ENCODE results near the gene ASMTL. TPM values are rescaled to one million over a fixed set of nuclear protein-coding genes. Genes with fewer than 3 reads are reported as not detected.
A peak's percentile ranks its signal among the peaks of the same experiment; 100 is the strongest.
"Not testable (repeated sequence)": the region's sequence is repeated elsewhere in the genome, so short reads cannot be mapped to it uniquely, and the experiment has no call there.

Gene ASMTL
- total RNA-seq, 1 donor from 2014 or later = 31.8 TPM

DNA sequence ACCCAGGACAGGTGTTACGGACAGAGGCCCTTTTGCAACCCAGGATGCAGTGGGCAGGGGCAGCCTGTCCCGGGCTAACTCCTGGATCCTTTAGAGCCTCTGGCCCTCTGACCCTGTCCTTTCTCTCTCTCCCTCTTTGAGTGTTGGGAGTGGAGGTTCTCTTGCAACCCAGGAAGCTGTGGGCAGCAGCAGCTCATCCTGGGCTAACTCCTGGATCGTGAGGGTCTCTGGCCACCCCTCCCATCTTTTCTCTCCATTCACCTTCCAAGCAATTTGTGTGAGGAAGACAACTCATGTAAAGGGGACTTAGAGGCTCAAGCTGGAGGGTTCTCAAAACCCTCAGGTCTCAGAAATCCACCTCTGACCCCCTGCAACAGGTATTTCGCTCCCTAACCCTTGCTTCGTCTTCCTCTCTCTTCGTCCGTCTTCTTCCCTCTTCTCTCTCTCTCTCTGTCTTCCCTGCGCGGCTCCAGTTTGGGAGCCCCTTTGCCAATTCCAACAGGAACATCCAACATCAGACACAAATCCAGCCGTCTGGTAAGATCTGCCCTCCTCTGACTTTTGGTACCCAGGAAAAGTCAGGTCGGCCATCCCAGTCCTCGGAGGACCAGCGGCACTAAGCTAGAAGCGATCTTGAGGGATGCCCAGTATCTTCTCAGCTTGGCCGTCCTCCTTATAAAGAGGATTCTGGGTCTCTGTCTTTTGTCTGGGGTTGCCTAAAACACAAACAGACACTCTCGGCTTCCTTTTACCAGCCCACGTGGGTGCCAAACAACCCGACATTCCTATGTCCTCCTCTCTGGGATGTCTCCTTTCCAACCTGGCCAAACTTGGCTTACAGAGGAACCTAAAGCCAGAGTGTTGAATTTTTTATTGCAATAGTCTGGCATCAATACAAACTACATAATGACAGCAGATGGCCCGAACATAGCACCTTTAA lies 7.9 kb downstream of the ASMTL start:
- peak; percentile 9 for DNase-seq
- intact Hi-C loops (cut with DNase I) = loop anchor here (10.0 kb wide), 1 partner anchor 50 kb away; the partner anchor contains the start of gene SLC25A6
- ATAC-seq (ENCODE audit: poor library complexity) = no peak

DNA sequence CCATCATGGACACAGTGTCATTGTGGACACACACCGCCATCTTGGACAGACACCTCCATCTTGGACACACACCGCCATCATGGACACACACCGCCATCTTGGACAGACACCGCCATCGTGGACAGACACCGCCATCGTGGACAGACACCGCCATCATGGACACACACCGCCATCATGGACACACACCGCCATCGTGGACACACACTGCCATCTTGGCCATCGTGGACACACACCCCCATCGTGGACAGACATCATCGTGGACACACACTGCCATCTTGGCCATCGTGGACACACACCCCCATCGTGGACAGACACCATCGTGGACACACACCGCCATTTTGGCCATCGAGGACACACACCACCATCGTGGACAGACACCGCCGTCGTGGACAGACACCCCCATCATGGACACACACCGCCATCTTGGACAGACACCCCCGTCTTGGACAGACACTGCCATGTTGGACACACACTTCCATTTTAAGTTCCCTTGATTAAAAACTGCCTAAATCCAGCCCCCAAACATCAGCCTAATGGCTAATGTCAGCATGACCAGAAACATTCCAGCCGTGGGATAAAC lies 9.1 kb downstream of the ASMTL start:
- ATAC-seq (ENCODE audit: poor library complexity) (no peak), DNase-seq (peak; percentile 6)
- intact Hi-C loops (cut with DNase I) = loop anchor here (10.0 kb wide), 1 partner anchor 49 kb away; the partner anchor contains the start of gene SLC25A6

DNA sequence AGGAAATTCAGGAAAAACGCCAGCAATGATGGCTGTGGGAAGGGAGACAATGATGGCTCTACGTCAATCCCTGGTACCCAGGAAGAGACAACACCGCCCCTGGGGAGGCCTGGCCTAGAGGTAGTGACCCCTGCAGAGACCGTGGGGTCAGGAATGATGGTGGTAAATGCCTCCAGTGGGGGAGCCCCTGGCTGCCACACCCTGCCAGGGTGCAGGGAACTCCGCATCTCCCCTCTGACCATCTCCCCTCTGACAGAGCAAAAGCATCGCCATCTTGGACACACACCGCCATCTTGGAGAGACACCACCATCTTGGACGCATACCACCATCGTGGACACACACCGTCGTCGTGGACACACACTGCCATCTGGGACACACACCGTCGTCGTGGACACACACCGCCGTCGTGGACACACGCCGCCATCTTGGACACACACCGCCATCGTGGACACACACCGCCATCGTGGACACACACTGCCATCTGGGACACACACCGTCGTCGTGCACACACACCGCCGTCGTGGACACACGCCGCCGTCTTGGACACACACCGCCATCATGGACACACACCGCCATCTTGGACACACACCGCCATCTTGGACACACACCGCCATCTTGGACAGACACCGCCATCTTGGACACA lies 9.9 kb downstream of the ASMTL start:
- peak; percentile 4 for DNase-seq
- ATAC-seq (ENCODE audit: poor library complexity) = no peak
- intact Hi-C loops (cut with DNase I) = loop anchor here (10.0 kb wide), 1 partner anchor 48 kb away; the partner anchor contains the start of gene SLC25A6

DNA sequence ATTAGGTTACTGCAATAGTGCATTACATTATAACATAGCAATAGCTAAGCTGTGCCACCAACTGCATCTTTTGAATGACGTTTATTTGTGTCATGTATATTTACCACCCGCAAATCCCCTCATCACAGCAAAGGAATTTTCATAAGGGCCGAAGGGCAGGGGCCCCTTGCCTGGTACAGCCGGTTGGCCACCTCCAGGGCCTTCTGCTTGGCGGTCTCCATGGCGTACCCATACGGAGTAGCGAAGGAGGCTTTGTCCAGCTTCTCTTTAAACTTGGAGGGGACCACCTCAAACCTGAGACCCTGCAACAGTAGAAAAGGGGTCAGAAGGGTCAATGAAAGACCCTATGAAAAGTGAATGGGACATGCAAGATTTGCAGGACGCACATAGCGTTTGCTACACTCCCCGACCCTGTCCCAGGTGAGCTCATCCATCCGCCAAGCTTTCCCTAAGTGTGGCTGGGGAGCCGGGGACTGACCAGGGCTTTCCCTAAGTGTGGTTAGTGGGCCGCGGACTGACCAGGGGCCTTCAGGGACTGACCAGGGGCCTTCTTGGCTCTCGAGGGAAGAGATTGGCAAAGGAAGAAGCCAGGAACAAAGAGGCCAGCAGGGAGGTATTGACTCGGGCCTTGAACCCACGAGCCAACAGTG lies 10.6 kb downstream of the ASMTL start:
- intact Hi-C loops (cut with DNase I) = loop anchor here (10.0 kb wide), 1 partner anchor 47 kb away; the partner anchor contains the start of gene SLC25A6
- no peak for ATAC-seq (ENCODE audit: poor library complexity)

DNA sequence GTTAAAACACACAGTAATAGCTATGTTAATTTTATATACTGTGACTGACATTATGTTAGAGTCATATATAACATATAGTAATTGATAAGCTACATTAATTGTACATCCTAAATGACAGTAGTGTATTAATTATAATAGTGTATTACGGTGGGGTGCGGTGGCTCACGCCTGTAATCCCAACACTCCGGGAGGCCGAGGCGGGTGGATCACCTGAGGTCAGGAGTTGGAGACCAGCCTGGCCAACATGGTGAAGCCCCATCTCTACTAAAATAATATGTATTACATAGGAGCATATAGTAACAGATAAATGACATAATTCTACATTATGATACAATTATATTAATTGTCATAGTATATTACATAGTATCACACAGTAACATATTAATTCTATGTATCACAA lies 12.2 kb downstream of the ASMTL start:
- ATAC-seq (ENCODE audit: poor library complexity) = no peak
- peak; percentile 25 for DNase-seq
- intact Hi-C loops (cut with DNase I) = loop anchor here (10.0 kb wide), 1 partner anchor 46 kb away; the partner anchor contains the start of gene SLC25A6

More for the DNA sequence above, 10.6 kb downstream of the ASMTL start:
- no peak for DNase-seq

DNA sequence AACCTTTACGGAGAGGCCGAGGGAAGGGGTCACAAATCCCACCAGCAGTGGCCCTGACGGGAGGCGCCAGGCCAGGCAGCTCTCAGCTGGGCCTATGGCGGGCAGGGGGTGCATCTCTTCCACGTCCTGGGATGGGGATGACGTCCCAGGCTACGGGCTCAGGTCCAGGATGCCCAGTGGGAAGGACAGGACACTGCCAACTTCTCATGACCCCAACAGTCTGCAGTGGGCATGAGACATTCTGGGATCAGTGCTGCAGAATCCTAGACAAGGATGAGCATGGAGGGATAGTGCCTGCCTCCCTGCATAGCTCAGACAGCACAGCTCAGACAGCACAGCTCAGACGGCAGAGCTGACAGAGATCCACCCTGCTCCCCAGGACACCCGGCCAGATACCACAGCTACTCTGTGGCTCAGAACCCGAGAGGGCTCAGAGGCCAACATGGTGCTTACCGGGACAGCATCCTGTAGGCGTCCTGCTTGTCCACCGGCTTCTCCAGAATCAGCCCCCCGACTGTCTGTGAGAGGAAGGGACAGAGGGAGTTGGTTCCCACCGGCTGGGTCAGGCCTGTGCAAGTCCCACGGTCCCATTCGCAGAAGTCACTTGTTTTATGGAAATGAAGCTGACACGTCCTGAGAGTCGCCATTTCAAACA lies 17.3 kb downstream of the ASMTL start:
- intact Hi-C loops (cut with DNase I) = no loop called here
- no peak for DNase-seq
- no peak for ATAC-seq (ENCODE audit: poor library complexity)

DNA sequence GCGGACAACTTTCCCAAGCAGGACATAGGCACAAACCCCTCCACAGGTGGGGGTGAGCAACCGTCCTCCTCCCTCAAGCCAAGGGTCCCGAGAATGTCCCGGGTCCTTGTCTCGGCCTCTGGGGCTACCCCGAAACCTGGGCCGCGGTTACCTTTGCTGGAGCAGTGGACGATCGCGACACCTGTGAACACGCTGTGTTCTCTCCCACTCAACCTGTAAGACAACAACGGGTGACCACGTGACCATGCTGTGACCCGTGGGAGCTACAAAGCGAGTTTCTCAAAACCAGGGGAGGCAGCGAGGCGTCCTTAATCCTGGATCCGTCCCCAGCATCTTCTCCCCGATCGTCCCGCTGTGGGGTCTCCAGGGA lies 17.9 kb downstream of the ASMTL start:
- intact Hi-C loops (cut with DNase I) = no loop called here
- no peak for ATAC-seq (ENCODE audit: poor library complexity)
- DNase-seq = no peak

DNA sequence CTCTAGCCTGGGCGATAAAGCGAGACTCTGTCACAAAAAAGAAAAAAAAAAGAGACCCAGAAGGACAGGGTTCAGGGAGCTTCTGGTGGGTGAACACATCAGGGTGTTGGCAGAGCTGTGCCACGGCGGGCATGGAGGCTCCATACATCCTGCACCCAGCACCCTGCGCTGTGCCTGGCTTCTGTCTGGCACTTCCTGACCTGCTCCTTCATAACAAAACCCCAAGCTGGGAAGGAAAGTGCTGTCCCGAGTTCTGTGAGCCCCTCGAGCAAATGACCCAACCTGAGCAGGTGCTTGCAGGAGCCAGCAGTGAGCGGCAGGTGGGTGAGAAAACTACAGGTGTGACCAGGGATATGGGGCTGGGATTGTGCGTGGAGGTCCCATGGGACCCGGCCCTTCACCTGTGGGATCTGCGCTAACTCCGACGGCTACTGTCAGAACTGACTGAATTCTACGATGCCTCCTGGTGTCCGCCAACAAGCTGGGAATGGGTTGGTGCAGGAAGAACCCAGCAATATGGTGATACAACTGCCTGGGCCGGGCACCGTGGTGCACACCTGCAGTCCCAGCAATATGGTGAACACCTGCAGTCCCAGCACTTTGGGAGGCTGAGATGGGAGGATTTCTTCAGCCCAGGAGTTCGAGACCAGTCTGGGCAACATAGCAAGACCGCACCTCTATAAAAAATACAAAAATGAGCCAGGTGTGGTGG lies 18.9 kb downstream of the ASMTL start:
- DNase-seq = no peak
- intact Hi-C loops (cut with DNase I) = no loop called here
- no peak for ATAC-seq (ENCODE audit: poor library complexity)

DNA sequence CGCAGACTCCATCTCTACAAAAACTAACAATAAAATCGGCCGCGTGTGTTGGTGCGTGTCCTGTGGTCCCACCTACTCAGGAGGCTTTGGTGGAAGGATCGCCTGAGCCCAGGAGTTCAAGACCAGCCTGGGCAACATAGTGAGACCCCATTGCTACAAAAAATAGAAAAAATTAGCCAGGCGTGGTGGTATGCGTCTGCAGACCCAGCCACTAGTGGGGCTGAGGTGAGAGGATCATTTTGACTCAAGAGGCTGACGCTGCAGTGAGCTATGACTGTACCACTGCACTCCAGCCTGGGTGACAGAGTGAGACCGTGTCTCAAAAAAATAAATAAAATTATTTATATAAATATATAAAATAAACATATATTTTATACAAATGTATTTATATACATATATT lies 22.3 kb downstream of the ASMTL start:
- no peak for ATAC-seq (ENCODE audit: poor library complexity)
- intact Hi-C loops (cut with DNase I) = no loop called here
- no peak for DNase-seq

DNA sequence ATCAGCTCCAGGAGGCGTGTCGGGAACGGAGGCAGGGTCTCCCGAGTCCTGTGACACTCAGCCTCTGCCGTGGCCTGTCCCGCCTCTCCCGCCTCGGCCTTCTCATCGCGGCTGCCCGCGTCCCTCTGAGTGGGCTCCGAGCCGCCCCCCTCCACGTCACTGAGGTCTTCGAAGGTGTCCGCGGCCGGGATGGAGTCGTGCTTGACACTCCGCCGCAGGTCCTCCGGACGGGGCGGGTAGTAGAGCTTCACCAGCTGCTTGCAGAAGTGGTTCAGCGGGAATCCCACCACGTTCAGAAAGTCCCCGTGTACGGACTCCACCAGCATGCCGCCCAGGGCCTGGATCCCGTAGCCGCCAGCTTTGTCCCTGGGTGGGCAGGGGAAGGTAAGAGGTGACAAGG lies 25.0 kb downstream of the ASMTL start:
- intact Hi-C loops (cut with DNase I) = no loop called here
- ATAC-seq (ENCODE audit: poor library complexity) (no peak), DNase-seq (no peak)

DNA sequence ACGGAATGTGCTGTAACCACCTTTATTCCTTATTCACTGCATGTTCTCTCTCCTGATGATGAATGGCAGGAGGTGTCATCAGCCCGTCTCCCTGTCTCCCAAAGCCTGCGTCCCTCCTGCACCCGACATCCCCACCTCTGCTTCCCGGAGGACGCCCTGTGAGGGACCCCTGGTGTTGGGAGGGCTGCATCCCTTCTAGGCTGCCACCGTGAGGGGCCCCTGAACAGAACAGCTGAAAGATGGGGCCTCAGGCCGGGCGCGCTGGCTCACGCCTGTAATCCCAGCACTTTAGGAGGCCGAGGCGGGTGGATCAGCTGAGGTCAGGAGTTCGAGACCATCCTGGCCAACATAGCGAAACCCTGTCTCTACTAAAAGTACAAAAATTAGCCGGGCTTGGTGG lies 26.4 kb downstream of the ASMTL start:
- intact Hi-C loops (cut with DNase I); ATAC-seq (ENCODE audit: poor library complexity); DNase-seq: not testable (repeated sequence)

DNA sequence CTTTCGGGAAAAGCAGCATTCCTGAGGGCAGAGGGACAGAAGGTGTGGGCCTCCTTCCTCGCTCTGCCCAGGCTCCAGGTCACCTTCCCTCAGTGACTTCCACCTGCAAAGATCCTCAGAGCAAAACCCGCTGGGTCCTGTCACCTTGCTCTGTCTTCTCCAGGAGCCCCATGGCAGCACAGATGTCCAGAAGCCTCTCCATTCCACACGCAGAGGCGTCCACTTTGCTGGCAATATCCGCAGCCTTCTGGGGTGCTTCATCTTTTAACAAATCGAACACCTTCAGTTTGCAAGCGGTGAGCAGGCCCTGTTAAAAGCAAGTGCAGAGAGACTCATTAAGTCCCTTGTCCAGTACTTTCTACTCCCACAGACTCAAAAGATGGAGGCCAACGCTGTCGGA lies 27.3 kb downstream of the ASMTL start:
- intact Hi-C loops (cut with DNase I) = no loop called here
- no peak for ATAC-seq (ENCODE audit: poor library complexity)
- DNase-seq = no peak

DNA sequence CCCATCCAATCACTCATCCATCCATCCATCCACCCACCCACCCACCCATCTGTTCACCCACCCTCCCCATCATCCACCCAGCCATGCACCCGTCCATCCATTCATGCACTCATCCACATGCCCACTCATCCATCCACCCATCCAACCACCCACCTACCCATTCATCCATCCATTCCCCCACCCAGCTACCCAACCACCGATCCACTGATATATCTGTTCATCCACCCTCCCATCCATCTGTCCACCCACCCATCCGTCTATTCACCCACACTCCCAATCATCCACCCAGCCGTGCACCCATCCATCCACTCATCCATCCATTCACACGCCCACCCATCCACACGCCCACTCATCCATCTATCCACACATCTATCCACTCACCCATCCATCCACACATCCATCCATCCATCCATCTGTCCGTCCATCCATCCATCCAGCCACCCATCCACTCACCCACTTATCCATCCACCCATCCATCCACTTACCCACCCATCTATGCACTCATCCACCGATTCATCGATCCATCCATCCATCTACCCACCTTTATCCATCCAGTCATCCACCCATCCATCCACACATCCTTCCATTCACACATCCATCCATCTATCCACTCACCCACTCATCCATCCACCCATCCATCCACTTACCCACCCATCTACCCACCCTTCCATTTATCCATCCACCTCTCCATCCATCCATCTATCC lies 28.4 kb downstream of the ASMTL start:
- ATAC-seq (ENCODE audit: poor library complexity) (no peak), DNase-seq (no peak)
- intact Hi-C loops (cut with DNase I) = no loop called here

DNA sequence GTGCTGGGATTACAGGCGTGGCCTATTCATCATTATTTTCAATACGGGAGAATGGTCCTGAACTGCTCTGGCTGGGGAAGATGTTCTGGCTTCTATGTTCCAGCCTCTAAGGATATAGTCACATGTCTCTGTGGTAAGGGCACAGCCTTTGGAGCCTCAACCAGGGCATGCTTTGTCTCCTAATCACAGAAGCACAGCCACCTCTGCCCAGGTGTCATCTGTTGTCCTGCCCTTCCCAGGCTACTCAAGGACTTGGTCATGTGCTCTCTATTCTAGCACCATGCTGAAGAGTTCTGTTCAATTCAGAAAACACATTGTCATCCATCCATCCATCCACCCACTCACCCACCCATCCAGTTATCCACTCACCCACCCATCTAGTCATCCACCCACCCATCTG lies 29.5 kb downstream of the ASMTL start:
- ATAC-seq (ENCODE audit: poor library complexity) (no peak), DNase-seq (no peak)
- intact Hi-C loops (cut with DNase I) = no loop called here

DNA sequence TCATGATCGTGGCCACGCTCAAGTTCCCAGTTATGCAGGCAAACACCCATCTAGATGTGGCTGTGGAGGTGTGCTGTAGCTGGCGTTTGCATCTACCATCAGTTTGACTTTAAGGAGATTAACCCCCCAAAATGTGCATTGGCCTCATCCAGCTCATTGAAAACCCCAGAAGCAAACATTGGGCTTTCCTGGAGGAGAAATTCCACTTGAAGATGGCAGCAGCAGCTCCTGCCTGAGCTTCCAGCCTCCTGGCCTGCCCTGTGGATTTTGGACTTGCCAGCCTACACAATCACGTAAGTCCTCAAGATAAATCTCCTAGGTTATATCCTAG lies 30.6 kb downstream of the ASMTL start:
- no peak for ATAC-seq (ENCODE audit: poor library complexity)
- intact Hi-C loops (cut with DNase I) = no loop called here
- no peak for DNase-seq

DNA sequence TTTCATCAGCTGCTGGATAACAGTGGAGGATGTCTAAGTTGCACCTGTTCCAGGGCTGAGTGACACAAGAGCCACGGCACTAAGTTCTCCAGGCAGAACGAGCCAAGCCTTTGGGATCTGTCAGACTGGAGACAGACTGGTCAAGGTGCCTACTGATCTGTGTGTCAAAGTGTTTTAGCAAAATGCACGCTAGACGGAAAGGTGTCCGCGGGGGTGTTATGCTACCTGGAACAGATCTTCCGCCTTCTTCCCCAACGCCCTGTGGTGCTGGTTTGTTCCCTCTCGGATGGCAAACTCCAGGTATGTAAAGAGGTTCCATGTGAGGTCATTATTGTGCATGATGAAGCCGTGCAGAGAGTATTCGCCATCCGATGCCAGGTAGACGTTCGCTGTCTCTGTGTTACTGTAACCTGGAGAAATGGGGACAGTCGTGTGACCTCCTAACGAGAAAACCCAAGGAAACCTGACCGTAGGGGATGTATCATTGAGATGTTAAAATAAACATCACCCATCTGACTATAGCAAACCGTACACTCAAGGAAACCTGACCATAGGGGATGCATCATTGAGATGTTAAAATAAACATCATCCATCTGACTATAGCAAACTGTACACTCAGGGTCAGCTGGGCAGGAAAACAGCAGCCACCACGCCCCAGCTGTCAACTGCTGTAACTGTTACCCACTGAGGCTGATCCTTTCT lies 31.1 kb downstream of the ASMTL start:
- DNase-seq (peak; percentile 8), ATAC-seq (ENCODE audit: poor library complexity) (no peak)
- intact Hi-C loops (cut with DNase I) = no loop called here

DNA sequence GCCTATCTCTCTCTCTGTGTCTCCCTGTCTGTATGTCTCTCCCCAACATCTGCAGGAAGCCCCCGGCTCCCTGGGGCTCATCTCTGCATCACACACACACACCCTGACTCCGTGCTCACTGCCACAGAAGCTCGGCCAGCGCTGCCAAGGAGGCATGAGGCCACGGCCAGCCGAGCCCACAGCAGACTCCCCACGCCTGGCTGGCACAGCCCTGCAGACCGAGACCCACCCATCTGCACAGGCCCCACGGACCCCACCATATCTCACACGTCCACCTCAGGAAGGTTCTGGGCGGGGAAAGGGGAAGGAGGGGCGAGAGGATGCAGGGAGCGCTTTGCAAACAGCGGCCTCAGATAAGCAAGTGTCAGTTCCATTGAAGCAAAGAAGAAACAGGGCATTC lies 32.3 kb downstream of the ASMTL start:
- intact Hi-C loops (cut with DNase I) = no loop called here
- DNase-seq (no peak), ATAC-seq (ENCODE audit: poor library complexity) (no peak)

Data from Right ventricle myocardium superior (tissue), 1 donor.